ENCODE measurements around the gene PLEK. TPM values are rescaled to one million over a fixed set of nuclear protein-coding genes. Genes with fewer than 3 reads are reported as not detected.

PLEK gene
- total RNA-seq, 1 experiment from 2014 or later, result not detected

GRCh38 chr2:68351997-68352396 lies 13.1 kb upstream of the PLEK start:
- Histone ChIP-seq H3K4me3 (ENCODE audit: low read length) (no peak overlapping the region), H3K79me2 (ENCODE audit: low read length) (no peaks in the 10 kb centered on the region), H3K27me3 (ENCODE audit: low read length) (no peaks in the 10 kb centered on the region), H2AFZ (ENCODE audit: low read length) (no peak overlapping the region), H4K20me1 (ENCODE audit: low read length) (no peaks in the 10 kb centered on the region), H3K9me2 (replicated peaks; ENCODE audit: low read length) (no peaks in the 10 kb centered on the region), H3K9me3 (ENCODE audit: low read length) (no peaks in the 10 kb centered on the region), H3K27ac (ENCODE audit: low read length) (no peak overlapping the region), H3F3A (ENCODE audit: low read length, unreplicated experiment) (no peaks in the 10 kb centered on the region), H3K36me3 (ENCODE audit: low read depth, low read length) (no peaks in the 10 kb centered on the region), H3K4me2 (ENCODE audit: low read length) (no peak overlapping the region), H3K4me1 (ENCODE audit: insufficient read depth, low read length) (no peaks in the 10 kb centered on the region), H3K9ac (ENCODE audit: low read length) (no peak overlapping the region)
- intact Hi-C loops (cut with micrococcal nuclease), result no loop called here
- no peak for DNase-seq
- ChIA-PET CTCF (interaction anchor here (0.5 kb wide), 1 partner anchor 136 kb away, joined by 3 read pairs; no protein-coding TSS in a partner anchor), POLR2A (ENCODE audit: unreplicated experiment) (no interaction called here)
- TF ChIP-seq EZH2phosphoT487 (IDR thresholded peaks at IDR 0.05; ENCODE audit: borderline replicate concordance, low read length), result no peak
- TF ChIP-seq, protein P1, sequence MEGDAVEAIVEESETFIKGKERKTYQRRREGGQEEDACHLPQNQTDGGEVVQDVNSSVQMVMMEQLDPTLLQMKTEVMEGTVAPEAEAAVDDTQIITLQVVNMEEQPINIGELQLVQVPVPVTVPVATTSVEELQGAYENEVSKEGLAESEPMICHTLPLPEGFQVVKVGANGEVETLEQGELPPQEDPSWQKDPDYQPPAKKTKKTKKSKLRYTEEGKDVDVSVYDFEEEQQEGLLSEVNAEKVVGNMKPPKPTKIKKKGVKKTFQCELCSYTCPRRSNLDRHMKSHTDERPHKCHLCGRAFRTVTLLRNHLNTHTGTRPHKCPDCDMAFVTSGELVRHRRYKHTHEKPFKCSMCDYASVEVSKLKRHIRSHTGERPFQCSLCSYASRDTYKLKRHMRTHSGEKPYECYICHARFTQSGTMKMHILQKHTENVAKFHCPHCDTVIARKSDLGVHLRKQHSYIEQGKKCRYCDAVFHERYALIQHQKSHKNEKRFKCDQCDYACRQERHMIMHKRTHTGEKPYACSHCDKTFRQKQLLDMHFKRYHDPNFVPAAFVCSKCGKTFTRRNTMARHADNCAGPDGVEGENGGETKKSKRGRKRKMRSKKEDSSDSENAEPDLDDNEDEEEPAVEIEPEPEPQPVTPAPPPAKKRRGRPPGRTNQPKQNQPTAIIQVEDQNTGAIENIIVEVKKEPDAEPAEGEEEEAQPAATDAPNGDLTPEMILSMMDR (conservative IDR thresholded peaks at IDR 0.05; ENCODE audit: low read depth, low read length), result no peak
- no TSS peak for BruUV-seq (replicated peaks)
- ATAC-seq, result no peak

GRCh38 chr2:68352651-68353391 lies 12.3 kb upstream of the PLEK start:
- H3K9ac ChIP-seq (ENCODE audit: low read length), result no peak overlapping the region
- no peak for TF ChIP-seq EZH2phosphoT487 (IDR thresholded peaks at IDR 0.05; ENCODE audit: borderline replicate concordance, low read length)
- TF ChIP-seq, protein P1 (conservative IDR thresholded peaks at IDR 0.05; ENCODE audit: low read depth, low read length), result no peak
- TF ChIP-seq EZH2 (IDR thresholded peaks at IDR 0.05; ENCODE audit: low read length, unreplicated experiment), result no peak
- no peaks in the 10 kb centered on the region for H3K36me3 ChIP-seq (ENCODE audit: low read depth, low read length)
- no peaks in the 10 kb centered on the region for H3K9me3 ChIP-seq (ENCODE audit: low read length)
- no peaks in the 10 kb centered on the region for H3K9me2 ChIP-seq (replicated peaks; ENCODE audit: low read length)
- H3K4me1 ChIP-seq (ENCODE audit: insufficient read depth, low read length), result no peaks in the 10 kb centered on the region
- H3K79me2 ChIP-seq (ENCODE audit: low read length), result no peaks in the 10 kb centered on the region
- no peak overlapping the region for H2AFZ ChIP-seq (ENCODE audit: low read length)
- BruUV-seq (replicated peaks), result no TSS peak
- no peaks in the 10 kb centered on the region for H3K27me3 ChIP-seq (ENCODE audit: low read length)
- no peak overlapping the region for H3K4me3 ChIP-seq (ENCODE audit: low read length)
- ChIA-PET CTCF (no interaction called here), POLR2A (ENCODE audit: unreplicated experiment) (no interaction called here)
- H3F3A ChIP-seq (ENCODE audit: low read length, unreplicated experiment), result no peaks in the 10 kb centered on the region
- no peak for ATAC-seq
- intact Hi-C loops (cut with micrococcal nuclease), result no loop called here
- no peak for DNase-seq
- H3K4me2 ChIP-seq (ENCODE audit: low read length), result no peak overlapping the region
- no peak overlapping the region for H3K27ac ChIP-seq (ENCODE audit: low read length)
- no peaks in the 10 kb centered on the region for H4K20me1 ChIP-seq (ENCODE audit: low read length)

DNA sequence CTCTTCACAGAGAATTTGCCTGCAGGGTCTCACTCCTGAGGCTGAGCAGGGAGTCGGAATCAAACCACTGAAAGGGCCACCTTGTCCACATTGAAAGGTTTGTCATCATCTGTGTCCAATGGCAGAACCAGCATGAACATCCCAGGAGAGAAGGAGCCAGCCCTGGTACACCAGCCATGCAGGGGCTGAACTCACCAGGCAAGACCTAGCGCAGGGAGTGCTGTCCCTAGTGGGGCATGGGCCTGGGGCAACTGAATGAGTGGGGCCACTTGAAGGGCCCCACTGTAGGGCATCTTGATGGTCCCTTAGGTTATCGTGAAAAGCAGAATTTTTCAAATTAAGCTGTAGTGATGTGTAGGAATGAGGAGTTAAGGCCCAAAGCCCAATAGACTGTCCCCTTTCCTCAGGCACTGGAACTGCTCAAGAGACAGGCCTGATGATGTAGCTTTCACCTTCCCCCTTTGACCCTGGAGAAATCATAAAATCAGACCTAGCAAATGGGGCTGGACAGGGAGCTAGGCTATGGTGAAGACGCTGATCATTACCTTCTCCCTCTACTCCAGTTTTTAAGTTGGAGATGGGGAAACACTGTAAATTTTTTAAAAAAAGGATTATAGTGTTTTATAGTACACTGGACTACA lies 8.4 kb upstream of the PLEK start:
- no peak overlapping the region for H2AFZ ChIP-seq (ENCODE audit: low read length)
- no peaks in the 10 kb centered on the region for H3K9me2 ChIP-seq (replicated peaks; ENCODE audit: low read length)
- DNase-seq, result no peak
- ChIA-PET POLR2A (ENCODE audit: unreplicated experiment) (no interaction called here), CTCF (no interaction called here)
- H3K27me3 ChIP-seq (ENCODE audit: low read length), result no peaks in the 10 kb centered on the region
- TF ChIP-seq EZH2phosphoT487 (IDR thresholded peaks at IDR 0.05; ENCODE audit: borderline replicate concordance, low read length) (no peak), EZH2 (IDR thresholded peaks at IDR 0.05; ENCODE audit: low read length, unreplicated experiment) (no peak)
- TF ChIP-seq, protein P1 (conservative IDR thresholded peaks at IDR 0.05; ENCODE audit: low read depth, low read length), result no peak
- no peaks in the 10 kb centered on the region for H3F3A ChIP-seq (ENCODE audit: low read length, unreplicated experiment)
- BruUV-seq (replicated peaks), result no TSS peak
- H3K27ac ChIP-seq (ENCODE audit: low read length), result no peak overlapping the region
- no peak overlapping the region for H3K4me2 ChIP-seq (ENCODE audit: low read length)
- H4K20me1 ChIP-seq (ENCODE audit: low read length), result no peaks in the 10 kb centered on the region
- H3K79me2 ChIP-seq (ENCODE audit: low read length), result no peaks in the 10 kb centered on the region
- no peak overlapping the region for H3K9ac ChIP-seq (ENCODE audit: low read length)
- peaks cover 4% of the 10 kb centered on the region; the same call in 1 of the 2 replicates for H3K4me1 ChIP-seq (ENCODE audit: insufficient read depth, low read length)
- ATAC-seq, result no peak
- no peaks in the 10 kb centered on the region for H3K9me3 ChIP-seq (ENCODE audit: low read length)
- intact Hi-C loops (cut with micrococcal nuclease), result loop anchor here (5.0 kb wide), 1 partner anchor 164 kb away; no protein-coding TSS in a partner anchor
- H3K4me3 ChIP-seq (ENCODE audit: low read length), result no peak overlapping the region
- no peaks in the 10 kb centered on the region for H3K36me3 ChIP-seq (ENCODE audit: low read depth, low read length)

All from PC-3 (cell line).